Measurements from ENCODE around the gene EIF3K.
A peak's percentile ranks its signal among the peaks of the same experiment; 100 is the strongest.

The EIF3K gene

GRCh38 chr19:38640368-38640767, 21.4 kb downstream of the EIF3K start:
- ChIA-PET POLR2A (ENCODE audit: low non-redundant PET) (interaction anchor here (0.6 to 1.1 kb wide), 2 partner anchors 21 to 43 kb away, joined by 3 read pairs; partner anchors contain the start of gene EIF3K), CTCF (interaction anchor here (0.6 to 0.7 kb wide), 2 partner anchors 8 to 1315 kb away, joined by 3 read pairs; no protein-coding TSS in a partner anchor)
- DNase-seq (ENCODE audit: low spot score), result no peak
- no peak for TF ChIP-seq CTCF (conservative IDR thresholded peaks at IDR 0.05; ENCODE audit: low read depth)
- H3K27ac ChIP-seq, result peak overlapping the region; percentile 84

- CTCF ChIA-PET, result interaction anchor here (0.5 to 1.0 kb wide), 2 partner anchors 157 to 246 kb away, joined by 4 to 6 read pairs; no protein-coding TSS in a partner anchor
- DNase-seq (ENCODE audit: low spot score), result no peak
- peak overlapping the region; percentile 84 for H3K27ac ChIP-seq
- TF ChIP-seq CTCF (conservative IDR thresholded peaks at IDR 0.05; ENCODE audit: low read depth), result no peak
- POLR2A ChIA-PET (ENCODE audit: low non-redundant PET), result interaction anchor here (0.7 kb wide), 1 partner anchor 67 kb away, joined by 3 read pairs; no protein-coding TSS in a partner anchor
Observed at GRCh38 chr19:38642176-38642575, 23.2 kb downstream of the EIF3K start.

GRCh38 chr19:38644719-38645118, 25.7 kb downstream of the EIF3K start:
- no peak for TF ChIP-seq CTCF (conservative IDR thresholded peaks at IDR 0.05; ENCODE audit: low read depth)
- H3K27ac ChIP-seq, result peak overlapping the region; percentile 60
- DNase-seq (ENCODE audit: low spot score), result no peak
- CTCF ChIA-PET, result interaction anchor here (0.6 to 1.1 kb wide), 2 partner anchors 10 to 42 kb away, joined by 6 read pairs; no protein-coding TSS in a partner anchor
- POLR2A ChIA-PET (ENCODE audit: low non-redundant PET), result no interaction called here

GRCh38 chr19:38647368-38647965, 28.5 kb downstream of the EIF3K start, which contains the start of gene ACTN4:
Gene ACTN4, plus strand, starts transcription at chr19:38647649. Its CDS starts 97 bp downstream, at chr19:38647746.
- peak; percentile 96 for DNase-seq (ENCODE audit: low spot score)
- CTCF ChIA-PET, result interaction anchor here (1.0 to 2.6 kb wide), 2 partner anchors 11 to 77 kb away, joined by 3 to 7 read pairs; no protein-coding TSS in a partner anchor
- POLR2A ChIA-PET (ENCODE audit: low non-redundant PET), result interaction anchor here (0.7 to 1.3 kb wide), 3 partner anchors 12 to 36 kb away, joined by 3 to 5 read pairs (median 4); partner anchors contain the start of gene EIF3K
- TF ChIP-seq CTCF (conservative IDR thresholded peaks at IDR 0.05; ENCODE audit: low read depth), result no peak
- H3K27ac ChIP-seq, result peak within 1 kb of the TSS; percentile 98

GRCh38 chr19:38647966-38648768, 29.2 kb downstream of the EIF3K start:
- no peak for DNase-seq (ENCODE audit: low spot score)
- ChIA-PET CTCF (interaction anchor here (0.6 to 2.6 kb wide), 3 partner anchors 8 to 76 kb away, joined by 3 to 7 read pairs (median 3); no protein-coding TSS in a partner anchor), POLR2A (ENCODE audit: low non-redundant PET) (interaction anchor here (1.2 to 1.4 kb wide), 3 partner anchors 11 to 35 kb away, joined by 3 to 5 read pairs (median 4); no protein-coding TSS in a partner anchor)
- H3K27ac ChIP-seq, result peak overlapping the region; percentile 98
- no peak for TF ChIP-seq CTCF (conservative IDR thresholded peaks at IDR 0.05; ENCODE audit: low read depth)

GRCh38 chr19:38648769-38649304, 29.8 kb downstream of the EIF3K start:
- no peak for DNase-seq (ENCODE audit: low spot score)
- POLR2A ChIA-PET (ENCODE audit: low non-redundant PET), result interaction anchor here (1.4 kb wide), 1 partner anchor 10 kb away, joined by 3 read pairs; no protein-coding TSS in a partner anchor
- CTCF ChIA-PET, result interaction anchor here (0.6 kb wide), 1 partner anchor 8 kb away, joined by 3 read pairs; no protein-coding TSS in a partner anchor
- peak overlapping the region; percentile 98 for H3K27ac ChIP-seq
- no peak for TF ChIP-seq CTCF (conservative IDR thresholded peaks at IDR 0.05; ENCODE audit: low read depth)

All from RWPE1 (cell line).